H1 (cell line): ENCODE data around the gene LGALS3. TPM values are rescaled to one million over a fixed set of nuclear protein-coding genes. Genes with fewer than 3 reads are reported as not detected.

ENCODE experiments used
- CEBPB ChIP-seq: IDR thresholded peaks from 2 replicates; pipeline ENCODE4 v1.6.1; 2012; ENCODE audit warnings: low read depth, low read length
- CHD7 ChIP-seq: fragments of 300-600 bp; sonication (generic); IDR thresholded peaks from 2 replicates; pipeline ENCODE4 v1.7.1; 2012; ENCODE audit warnings: low read length, moderate library complexity, mild to moderate bottlenecking, inconsistent platforms; ENCODE audit not compliant: insufficient replicate concordance
- CREB1 ChIP-seq: IDR thresholded peaks from 2 replicates; pipeline ENCODE4 v1.6.1; 2012; ENCODE audit warnings: inconsistent platforms
- CTBP2 ChIP-seq: IDR thresholded peaks from 2 replicates; pipeline ENCODE4 v1.7.0; 2011; ENCODE audit warnings: borderline replicate concordance, mild to moderate bottlenecking, moderate library complexity, mixed read lengths, low read length; ENCODE audit not compliant: insufficient read depth, insufficient read length
- NRF1 ChIP-seq: IDR thresholded peaks from 2 replicates; pipeline ENCODE4 v1.6.1; 2011; ENCODE audit warnings: mild to moderate bottlenecking, low read depth, low read length, improper control_type of control experiment
- PHF8 ChIP-seq: fragments of 200-600 bp; sonication (generic); conservative IDR thresholded peaks from 2 replicates; pipeline ENCODE4 v1.7.1; 2012; ENCODE audit warnings: low read depth, mild to moderate bottlenecking, inconsistent platforms, low read length, moderate library complexity
- POLR2A ChIP-seq, 2 experiments: IDR thresholded peaks; 1 replicate in 1 of 2; 2 replicates in 1 of 2; pipeline ENCODE4 v1.6.1; 2011; ENCODE audit warnings: low read depth in 2 of 2, low read length in 2 of 2, mild to moderate bottlenecking in 2 of 2; ENCODE audit errors: control extremely low read depth in 1 of 2
- RBBP5 ChIP-seq: IDR thresholded peaks from 2 replicates; pipeline ENCODE4 v1.7.1; 2012; ENCODE audit warnings: low read depth, mild to moderate bottlenecking, inconsistent platforms, low read length, moderate library complexity, borderline replicate concordance
- SAP30 ChIP-seq: fragments of 300-600 bp; sonication (generic); IDR thresholded peaks from 2 replicates; pipeline ENCODE4 v1.7.1; 2012; ENCODE audit warnings: low read length, moderate library complexity, mild to moderate bottlenecking, inconsistent platforms; ENCODE audit not compliant: insufficient read depth, insufficient replicate concordance
- SIRT6 ChIP-seq: IDR thresholded peaks from one replicate; pipeline ENCODE4 v1.7.1; 2012; ENCODE audit warnings: low read length, inconsistent platforms
- SP4 ChIP-seq: IDR thresholded peaks from 2 replicates; pipeline ENCODE4 v1.6.1; 2012; ENCODE audit warnings: low read length, inconsistent platforms
- polyA plus RNA-seq, 7 experiments: library from polyadenylated mRNA; depleted of rRNA in 3 of 7; stranded (reverse) in 5 of 7; unstranded in 2 of 7; fragments of >200 nt in 5 of 7; fragments of 200-250 nt in 2 of 7; gene quantifications; 1 replicate in 5 of 7; 2 replicates in 1 of 7; 4 replicates in 1 of 7; pipeline versions ENCODE4 v1.2.1 to v1.2.3, GENCODE V29; 2011 to 2013; ENCODE audit warnings: missing spikeins in 2 of 7, mixed read lengths in 2 of 7
- total RNA-seq: library from RNA; stranded (reverse); fragmentation: NEBNext Ultra II Directional; extraction: Animal tissue kit (Norgen Biotek cat#: 25700); gene quantifications from 2 replicates; pipeline ENCODE4 v1.2.1, GENCODE V29; 2021

Gene LGALS3
- total and polyA plus RNA-seq, 2 of the 8 experiments (the other 6 are each of a cell fraction or from before 2014, with no cell fraction given): 9.7 to 14.5 TPM

- TF ChIP-seq CHD7 (no peak), SAP30 (no peak), RBBP5 (no peak), SP4 (no peak), CTBP2 (no peak), CEBPB (no peak), POLR2A (IDR thresholded peaks at IDR 0.05; ENCODE audit: control extremely low read depth in 1 of 2, low read depth in 2 of 2, low read length in 2 of 2) (no peak), CREB1 (no peak), SIRT6 (no peak), PHF8 (no peak), NRF1 (no peak)
These were observed 10.3 kb upstream of the LGALS3 start (continued) for GRCh38 chr14:55118761-55119160.
